H1 (cell line): ENCODE data around the gene PLA2G15. TPM values are rescaled to one million over a fixed set of nuclear protein-coding genes. Genes with fewer than 3 reads are reported as not detected.

Experiments
- GABPA ChIP-seq: IDR thresholded peaks from 2 replicates; pipeline ENCODE4 v1.6.1; 2011; ENCODE audit warnings: mild to moderate bottlenecking, low read length, moderate library complexity, borderline replicate concordance; ENCODE audit not compliant: insufficient read depth
- MAX ChIP-seq: IDR thresholded peaks from 2 replicates; pipeline ENCODE4 v1.6.1; 2012; ENCODE audit warnings: inconsistent platforms
- RAD21 ChIP-seq, 2 experiments: IDR thresholded peaks in 1 of 2; conservative IDR thresholded peaks in 1 of 2; 2 replicates each; pipeline ENCODE4 v1.6.1; 2011; ENCODE audit warnings: low read depth in 2 of 2, low read length in 2 of 2, improper control_type of control experiment in 1 of 2, inconsistent platforms in 1 of 2, mild to moderate bottlenecking in 1 of 2, moderate library complexity in 1 of 2
- RNF2 ChIP-seq: fragments of 200-900, 300-1000 bp; sonication (generic); IDR thresholded peaks from 2 replicates; pipeline ENCODE4 v1.7.1; 2016; ENCODE audit warnings: borderline replicate concordance, low read depth, mild to moderate bottlenecking, antibody characterized with exemption, low read length; ENCODE audit not compliant: poor library complexity, severe bottlenecking; ENCODE audit errors: missing control alignments
- TAF1 ChIP-seq: IDR thresholded peaks from 2 replicates; pipeline ENCODE4 v1.6.1; 2011; ENCODE audit warnings: mild to moderate bottlenecking, low read depth, low read length
- TAF7 ChIP-seq: optimal IDR thresholded peaks from 2 replicates; pipeline ENCODE3; 2011; ENCODE audit warnings: low read depth, mild to moderate bottlenecking, inconsistent platforms, low read length, moderate library complexity, borderline replicate concordance
- ZNF274 ChIP-seq: IDR thresholded peaks from 2 replicates; pipeline ENCODE4 v1.7.0; 2012; ENCODE audit warnings: low read length, borderline replicate concordance; ENCODE audit errors: extremely low read depth
- polyA plus RNA-seq, 7 experiments: library from polyadenylated mRNA; depleted of rRNA in 3 of 7; stranded (reverse) in 5 of 7; unstranded in 2 of 7; fragments of >200 nt in 5 of 7; fragments of 200-250 nt in 2 of 7; gene quantifications; 1 replicate in 5 of 7; 2 replicates in 1 of 7; 4 replicates in 1 of 7; pipeline versions ENCODE4 v1.2.1 to v1.2.3, GENCODE V29; 2011 to 2013; ENCODE audit warnings: missing spikeins in 2 of 7, mixed read lengths in 2 of 7
- total RNA-seq: library from RNA; stranded (reverse); fragmentation: NEBNext Ultra II Directional; extraction: Animal tissue kit (Norgen Biotek cat#: 25700); gene quantifications from 2 replicates; pipeline ENCODE4 v1.2.1, GENCODE V29; 2021
- TF ChIP-seq, protein P1 (sequence below): IDR thresholded peaks from 2 replicates; pipeline ENCODE4 v1.6.1; 2012; ENCODE audit warnings: inconsistent platforms

Gene PLA2G15
- total and polyA plus RNA-seq, 2 of the 8 experiments (the other 6 are each of a cell fraction or from before 2014, with no cell fraction given): 11.2 to 12.0 TPM

- no peak for TF ChIP-seq RAD21 (IDR thresholded peaks at IDR 0.05 in 1 of 2, conservative IDR thresholded peaks at IDR 0.05 in 1 of 2; ENCODE audit: low read depth in 2 of 2, low read length in 2 of 2)
- TF ChIP-seq, protein P1, sequence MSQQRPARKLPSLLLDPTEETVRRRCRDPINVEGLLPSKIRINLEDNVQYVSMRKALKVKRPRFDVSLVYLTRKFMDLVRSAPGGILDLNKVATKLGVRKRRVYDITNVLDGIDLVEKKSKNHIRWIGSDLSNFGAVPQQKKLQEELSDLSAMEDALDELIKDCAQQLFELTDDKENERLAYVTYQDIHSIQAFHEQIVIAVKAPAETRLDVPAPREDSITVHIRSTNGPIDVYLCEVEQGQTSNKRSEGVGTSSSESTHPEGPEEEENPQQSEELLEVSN: no peak
- TF ChIP-seq TAF1: no peak
- TF ChIP-seq TAF7: no peak
- no peak for TF ChIP-seq RNF2
- no peak for TF ChIP-seq GABPA
- no peak for TF ChIP-seq ZNF274
- no peak for TF ChIP-seq MAX
Measured at GRCh38 chr16:68298312-68298711, 53.1 kb downstream of the PLA2G15 start (continued).
